PFSK-1 (cell line): ENCODE results near the gene GAMT.

Source experiments
- FOXP2 ChIP-seq: optimal IDR thresholded peaks from 2 replicates; pipeline ENCODE3; 2011; ENCODE audit warnings: borderline replicate concordance, control low read depth, inconsistent platforms; ENCODE audit not compliant: insufficient read depth; ENCODE audit errors: extremely low read length, extremely low read depth
- POLR2AphosphoS5 ChIP-seq: IDR thresholded peaks from 2 replicates; pipeline ENCODE4 v1.6.1; 2012; ENCODE audit warnings: low read depth, mild to moderate bottlenecking, control low read depth, low read length, moderate library complexity
- SIN3A ChIP-seq: IDR thresholded peaks from 2 replicates; pipeline ENCODE4 v1.6.1; 2012; ENCODE audit warnings: mild to moderate bottlenecking, low read length, moderate library complexity, borderline replicate concordance; ENCODE audit not compliant: insufficient read depth
- TAF1 ChIP-seq: IDR thresholded peaks from 2 replicates; pipeline ENCODE4 v1.6.1; 2012; ENCODE audit warnings: low read length, control low read depth, borderline replicate concordance; ENCODE audit not compliant: insufficient read depth
- TF ChIP-seq, protein P1 (sequence below), 2 experiments: IDR thresholded peaks; 2 replicates each; pipeline versions ENCODE4 v1.6.1 to v1.8.0; 2011 to 2012; ENCODE audit warnings: low read depth in 2 of 2, low read length in 2 of 2, control low read depth in 1 of 2, inconsistent platforms in 1 of 2, mild to moderate bottlenecking in 1 of 2, moderate library complexity in 1 of 2; ENCODE audit not compliant: insufficient read depth in 1 of 2

The GAMT gene

DNA sequence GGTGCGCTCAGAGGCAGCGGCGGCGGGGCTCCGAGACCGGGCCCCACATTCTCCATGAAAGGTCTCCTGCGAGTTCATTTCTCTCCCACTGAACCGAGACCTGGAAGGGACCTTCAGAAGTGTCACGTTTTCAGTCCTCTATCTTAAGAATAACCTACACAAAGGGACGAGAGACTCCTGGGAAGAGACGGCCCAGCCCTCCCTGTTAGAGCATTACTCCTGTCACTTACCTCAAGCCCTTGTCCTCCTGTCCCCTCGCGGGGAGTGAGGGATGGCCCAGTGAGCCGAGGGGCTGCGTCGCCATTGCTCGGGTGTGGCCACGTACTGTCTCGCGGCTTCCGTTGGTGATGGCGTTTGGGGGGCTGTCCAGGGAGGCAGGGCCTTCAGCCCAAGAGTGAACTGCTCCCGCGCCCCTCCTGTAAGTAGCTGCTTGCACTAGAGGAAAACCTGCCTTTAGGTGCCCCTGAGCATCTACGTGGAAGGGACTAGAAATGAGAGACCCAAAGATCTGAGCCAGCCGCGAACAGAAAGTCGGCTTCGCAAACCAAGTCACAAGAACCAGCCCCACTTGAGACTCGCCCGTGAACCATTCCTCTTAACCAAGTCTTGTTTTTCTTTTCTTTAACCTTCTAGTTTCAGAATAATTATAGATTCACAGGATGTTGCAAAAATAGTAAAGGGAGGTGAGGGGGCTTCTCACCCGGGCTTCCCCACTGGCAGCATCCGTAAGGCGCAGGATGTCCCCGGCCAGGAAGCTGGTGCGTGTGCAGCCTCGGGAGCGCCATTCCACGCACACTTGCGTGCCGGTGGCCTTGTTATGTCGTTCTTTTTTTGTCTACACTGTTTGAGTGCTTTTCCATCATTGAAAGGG lies 38.7 kb downstream of the GAMT start:
- TF ChIP-seq TAF1 (no peak), POLR2AphosphoS5 (no peak), SIN3A (no peak), FOXP2 (no peak)
- TF ChIP-seq, protein P1, sequence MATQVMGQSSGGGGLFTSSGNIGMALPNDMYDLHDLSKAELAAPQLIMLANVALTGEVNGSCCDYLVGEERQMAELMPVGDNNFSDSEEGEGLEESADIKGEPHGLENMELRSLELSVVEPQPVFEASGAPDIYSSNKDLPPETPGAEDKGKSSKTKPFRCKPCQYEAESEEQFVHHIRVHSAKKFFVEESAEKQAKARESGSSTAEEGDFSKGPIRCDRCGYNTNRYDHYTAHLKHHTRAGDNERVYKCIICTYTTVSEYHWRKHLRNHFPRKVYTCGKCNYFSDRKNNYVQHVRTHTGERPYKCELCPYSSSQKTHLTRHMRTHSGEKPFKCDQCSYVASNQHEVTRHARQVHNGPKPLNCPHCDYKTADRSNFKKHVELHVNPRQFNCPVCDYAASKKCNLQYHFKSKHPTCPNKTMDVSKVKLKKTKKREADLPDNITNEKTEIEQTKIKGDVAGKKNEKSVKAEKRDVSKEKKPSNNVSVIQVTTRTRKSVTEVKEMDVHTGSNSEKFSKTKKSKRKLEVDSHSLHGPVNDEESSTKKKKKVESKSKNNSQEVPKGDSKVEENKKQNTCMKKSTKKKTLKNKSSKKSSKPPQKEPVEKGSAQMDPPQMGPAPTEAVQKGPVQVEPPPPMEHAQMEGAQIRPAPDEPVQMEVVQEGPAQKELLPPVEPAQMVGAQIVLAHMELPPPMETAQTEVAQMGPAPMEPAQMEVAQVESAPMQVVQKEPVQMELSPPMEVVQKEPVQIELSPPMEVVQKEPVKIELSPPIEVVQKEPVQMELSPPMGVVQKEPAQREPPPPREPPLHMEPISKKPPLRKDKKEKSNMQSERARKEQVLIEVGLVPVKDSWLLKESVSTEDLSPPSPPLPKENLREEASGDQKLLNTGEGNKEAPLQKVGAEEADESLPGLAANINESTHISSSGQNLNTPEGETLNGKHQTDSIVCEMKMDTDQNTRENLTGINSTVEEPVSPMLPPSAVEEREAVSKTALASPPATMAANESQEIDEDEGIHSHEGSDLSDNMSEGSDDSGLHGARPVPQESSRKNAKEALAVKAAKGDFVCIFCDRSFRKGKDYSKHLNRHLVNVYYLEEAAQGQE (IDR thresholded peaks at IDR 0.05; ENCODE audit: insufficient read depth in 1 of 2, low read depth in 2 of 2, low read length in 2 of 2) = no peak

DNA sequence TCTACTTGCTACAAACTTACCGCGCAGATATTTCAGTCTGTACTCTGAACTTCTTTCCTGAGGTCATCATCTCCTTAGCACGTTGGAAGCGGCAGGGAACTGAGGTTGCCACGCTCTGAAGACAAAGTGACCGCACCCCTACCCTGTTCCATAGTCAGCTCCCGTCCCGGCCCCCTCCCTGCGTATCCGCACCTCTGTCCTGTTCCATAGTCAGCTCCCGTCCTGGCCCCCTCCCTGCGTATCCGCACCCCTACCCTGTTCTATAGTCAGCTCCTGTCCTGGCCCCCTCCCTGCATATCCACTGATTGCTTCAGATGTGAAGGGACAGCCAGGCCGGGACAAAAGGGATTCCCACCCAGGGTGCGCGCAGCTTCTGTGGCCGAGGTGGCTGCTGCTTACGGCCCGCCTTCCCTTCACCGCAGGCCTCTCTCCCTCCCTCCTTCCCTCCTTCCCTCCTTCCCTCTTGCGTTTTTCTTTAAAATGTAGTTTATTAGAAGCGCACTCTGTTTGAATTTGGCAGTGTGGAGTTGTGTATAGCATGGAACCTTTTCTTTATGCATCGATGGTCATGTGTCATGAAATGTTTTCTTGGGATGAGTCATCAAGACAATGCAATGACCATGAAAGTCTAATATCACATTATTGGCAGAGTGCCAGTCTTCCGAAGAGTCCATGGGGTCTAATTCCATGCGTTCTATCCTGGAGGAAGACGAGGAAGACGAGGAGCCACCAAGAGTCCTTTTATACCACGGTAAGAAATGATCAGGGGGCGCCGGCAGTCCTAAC lies 39.5 kb downstream of the GAMT start:
- TF ChIP-seq POLR2AphosphoS5 (no peak), FOXP2 (no peak)

DNA sequence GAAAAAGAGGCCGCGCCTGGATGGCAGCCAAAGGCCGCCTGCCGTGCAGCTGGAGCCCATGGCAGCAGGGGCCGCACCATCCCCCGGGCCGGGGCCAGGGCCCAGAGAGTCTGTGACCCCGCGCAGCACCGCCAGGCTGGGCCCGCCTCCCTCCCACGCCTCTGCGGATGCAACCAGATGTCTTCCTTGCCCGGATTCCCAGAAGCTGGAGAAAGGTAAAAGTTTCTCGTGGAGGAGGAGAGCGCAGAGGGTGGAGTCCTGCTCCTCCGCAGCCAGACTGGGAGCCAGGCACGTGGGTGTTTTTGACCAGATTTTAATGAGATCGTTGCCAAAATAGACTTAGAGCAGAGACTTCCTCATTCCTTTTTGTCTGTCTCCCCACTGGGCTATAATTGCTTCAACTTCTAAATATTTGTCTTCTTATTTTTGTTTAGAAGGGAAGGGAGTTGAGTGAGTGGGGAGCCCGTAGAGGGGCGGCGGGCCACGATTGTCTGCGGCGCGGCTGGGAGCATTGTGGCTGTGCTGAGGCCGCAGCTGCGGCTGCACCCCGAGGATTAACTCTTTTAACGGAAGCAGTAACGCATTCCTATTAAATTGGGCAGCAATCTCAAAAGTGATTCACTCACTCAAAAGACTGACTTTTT lies 40.4 kb downstream of the GAMT start:
- TF ChIP-seq SIN3A = peak; percentile 28; the same call in 1 of the 2 replicates
- TF ChIP-seq, protein P1 (IDR thresholded peaks at IDR 0.05; ENCODE audit: insufficient read depth in 1 of 2, low read depth in 2 of 2, low read length in 2 of 2) = no peak
- TF ChIP-seq FOXP2 = peak; percentile 80
- TF ChIP-seq TAF1 = no peak
- TF ChIP-seq POLR2AphosphoS5 = no peak

DNA sequence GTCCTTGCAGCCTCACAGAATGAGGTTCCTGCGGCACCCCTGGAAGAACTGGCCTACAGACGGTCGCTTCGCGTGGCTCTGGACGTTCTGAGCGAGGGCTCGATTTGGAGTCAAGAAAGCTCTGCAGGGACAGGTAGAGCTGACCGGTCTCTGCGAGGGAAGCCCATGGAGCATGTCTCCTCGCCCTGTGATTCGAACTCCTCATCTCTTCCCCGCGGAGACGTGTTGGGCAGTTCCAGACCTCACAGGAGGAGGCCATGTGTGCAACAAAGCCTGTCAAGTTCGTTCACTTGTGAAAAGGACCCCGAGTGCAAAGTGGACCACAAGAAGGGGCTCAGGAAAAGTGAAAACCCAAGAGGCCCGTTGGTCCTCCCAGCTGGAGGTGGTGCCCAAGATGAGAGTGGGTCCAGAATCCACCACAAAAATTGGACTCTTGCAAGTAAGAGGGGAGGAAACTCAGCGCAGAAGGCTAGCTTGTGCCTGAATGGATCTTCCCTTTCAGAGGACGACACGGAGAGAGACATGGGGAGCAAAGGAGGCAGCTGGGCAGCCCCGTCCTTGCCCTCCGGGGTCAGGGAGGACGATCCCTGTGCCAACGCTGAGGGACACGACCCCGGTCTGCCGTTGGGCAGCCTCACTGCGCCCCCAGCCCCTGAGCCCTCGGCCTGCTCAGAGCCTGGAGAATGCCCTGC lies 41.1 kb downstream of the GAMT start:
- TF ChIP-seq POLR2AphosphoS5 = no peak
- TF ChIP-seq FOXP2 = no peak
- no peak for TF ChIP-seq TAF1
- no peak for TF ChIP-seq SIN3A
- TF ChIP-seq, protein P1 (IDR thresholded peaks at IDR 0.05; ENCODE audit: insufficient read depth in 1 of 2, low read depth in 2 of 2, low read length in 2 of 2) = no peak
